ENCODE results near the gene RERE.

The RERE gene

DNA sequence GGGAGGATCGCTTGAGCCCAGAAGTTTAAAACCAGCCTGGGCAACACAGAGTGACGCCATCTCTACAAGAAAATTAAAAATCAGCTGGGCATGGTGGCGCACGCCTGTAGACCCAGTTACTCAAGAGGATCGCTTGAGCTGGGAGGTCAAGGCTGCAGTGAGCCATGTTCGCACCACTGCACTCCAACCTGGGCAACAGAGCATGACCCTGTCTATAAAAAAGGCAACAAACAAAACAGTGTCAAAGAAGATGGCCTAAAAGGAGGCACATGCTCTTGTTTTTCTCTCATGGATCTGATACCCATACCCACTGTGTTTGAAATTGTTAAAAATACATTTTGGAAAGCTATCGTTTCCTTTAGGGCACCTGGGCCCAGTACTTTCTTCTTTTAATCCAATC is 307.9 kb downstream of the RERE start:
- Histone ChIP-seq H3K4me3 (ENCODE audit: low read length) (peak overlapping the region; percentile 70), H3K4me1 (ENCODE audit: control insufficient read depth, low read length) (peaks cover 85% of the 10 kb centered on the region), H3K4me2 (ENCODE audit: low read length) (peak overlapping the region; percentile 98), H3K9me2 (replicated peaks; ENCODE audit: control insufficient read depth, low read length) (no peaks in the 10 kb centered on the region), H3K79me2 (ENCODE audit: control insufficient read depth, low read length) (peaks cover 57% of the 10 kb centered on the region), H4K20me1 (ENCODE audit: control insufficient read depth, insufficient read depth, low read depth, low read length) (no peaks in the 10 kb centered on the region), H3K9me3 (ENCODE audit: control insufficient read depth, insufficient read depth, low read length) (0 out of 2 replicates have a peak, but pooled peaks cover 3% of the 10 kb centered on the region), H3K27me3 (ENCODE audit: control insufficient read depth, low read length) (no peaks in the 10 kb centered on the region), H3K36me3 (ENCODE audit: control insufficient read depth, low read length) (peaks cover 27% of the 10 kb centered on the region), H3K27ac (ENCODE audit: low read depth, low read length) (peak overlapping the region; percentile 98), H3F3A (ENCODE audit: control insufficient read depth, insufficient read depth) (peaks cover 44% of the 10 kb centered on the region)
- no peak for TF ChIP-seq EZH2phosphoT487 (IDR thresholded peaks at IDR 0.05; ENCODE audit: borderline replicate concordance, low read length)
- TF ChIP-seq, protein P1, sequence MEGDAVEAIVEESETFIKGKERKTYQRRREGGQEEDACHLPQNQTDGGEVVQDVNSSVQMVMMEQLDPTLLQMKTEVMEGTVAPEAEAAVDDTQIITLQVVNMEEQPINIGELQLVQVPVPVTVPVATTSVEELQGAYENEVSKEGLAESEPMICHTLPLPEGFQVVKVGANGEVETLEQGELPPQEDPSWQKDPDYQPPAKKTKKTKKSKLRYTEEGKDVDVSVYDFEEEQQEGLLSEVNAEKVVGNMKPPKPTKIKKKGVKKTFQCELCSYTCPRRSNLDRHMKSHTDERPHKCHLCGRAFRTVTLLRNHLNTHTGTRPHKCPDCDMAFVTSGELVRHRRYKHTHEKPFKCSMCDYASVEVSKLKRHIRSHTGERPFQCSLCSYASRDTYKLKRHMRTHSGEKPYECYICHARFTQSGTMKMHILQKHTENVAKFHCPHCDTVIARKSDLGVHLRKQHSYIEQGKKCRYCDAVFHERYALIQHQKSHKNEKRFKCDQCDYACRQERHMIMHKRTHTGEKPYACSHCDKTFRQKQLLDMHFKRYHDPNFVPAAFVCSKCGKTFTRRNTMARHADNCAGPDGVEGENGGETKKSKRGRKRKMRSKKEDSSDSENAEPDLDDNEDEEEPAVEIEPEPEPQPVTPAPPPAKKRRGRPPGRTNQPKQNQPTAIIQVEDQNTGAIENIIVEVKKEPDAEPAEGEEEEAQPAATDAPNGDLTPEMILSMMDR (IDR thresholded peaks at IDR 0.05; ENCODE audit: low read depth, low read length, poor library complexity, severe bottlenecking), result no peak

GRCh38 chr1:8506995-8507615 is 310.3 kb downstream of the RERE start:
- Histone ChIP-seq H3K27ac (ENCODE audit: low read depth, low read length) (no peak overlapping the region), H3K4me2 (ENCODE audit: low read length) (no peak overlapping the region), H3F3A (ENCODE audit: control insufficient read depth, insufficient read depth) (peaks cover 34% of the 10 kb centered on the region), H3K79me2 (ENCODE audit: control insufficient read depth, low read length) (peaks cover 35% of the 10 kb centered on the region), H3K27me3 (ENCODE audit: control insufficient read depth, low read length) (no peaks in the 10 kb centered on the region), H3K36me3 (ENCODE audit: control insufficient read depth, low read length) (peaks cover 23% of the 10 kb centered on the region), H3K4me3 (ENCODE audit: low read length) (no peak overlapping the region), H3K9me2 (replicated peaks; ENCODE audit: control insufficient read depth, low read length) (no peaks in the 10 kb centered on the region), H3K9me3 (ENCODE audit: control insufficient read depth, insufficient read depth, low read length) (0 out of 2 replicates have a peak, but pooled peaks cover 3% of the 10 kb centered on the region), H4K20me1 (ENCODE audit: control insufficient read depth, insufficient read depth, low read depth, low read length) (no peaks in the 10 kb centered on the region), H3K4me1 (ENCODE audit: control insufficient read depth, low read length) (peaks cover 75% of the 10 kb centered on the region)
- no peak for TF ChIP-seq EZH2phosphoT487 (IDR thresholded peaks at IDR 0.05; ENCODE audit: borderline replicate concordance, low read length)
- TF ChIP-seq, protein P1 (IDR thresholded peaks at IDR 0.05; ENCODE audit: low read depth, low read length, poor library complexity, severe bottlenecking), result no peak

DNA sequence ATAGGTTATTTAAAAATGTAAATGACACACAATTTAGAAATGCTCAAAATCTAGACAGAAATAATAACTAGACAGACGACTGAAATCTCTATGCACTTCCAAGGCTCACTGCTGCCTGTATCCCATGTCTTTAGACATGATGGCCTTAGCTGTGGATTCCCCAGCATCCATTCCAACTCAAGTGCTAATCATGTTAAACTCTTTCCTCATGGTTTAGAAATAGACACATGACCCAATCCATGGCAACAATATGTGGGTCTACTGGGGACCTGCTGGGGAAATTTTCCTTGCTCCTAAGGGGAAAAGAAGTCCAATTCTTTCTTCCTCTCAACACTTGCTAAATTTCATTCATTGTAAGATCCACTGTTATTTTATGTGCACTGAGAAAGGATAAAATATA is 311.0 kb downstream of the RERE start:
- peaks cover 33% of the 10 kb centered on the region for H3K79me2 ChIP-seq (ENCODE audit: control insufficient read depth, low read length)
- H3F3A ChIP-seq (ENCODE audit: control insufficient read depth, insufficient read depth), result peaks cover 30% of the 10 kb centered on the region
- TF ChIP-seq EZH2phosphoT487 (IDR thresholded peaks at IDR 0.05; ENCODE audit: borderline replicate concordance, low read length), result no peak
- TF ChIP-seq, protein P1 (IDR thresholded peaks at IDR 0.05; ENCODE audit: low read depth, low read length, poor library complexity, severe bottlenecking), result no peak
- 0 out of 2 replicates have a peak, but pooled peaks cover 3% of the 10 kb centered on the region for H3K9me3 ChIP-seq (ENCODE audit: control insufficient read depth, insufficient read depth, low read length)
- no peaks in the 10 kb centered on the region for H3K9me2 ChIP-seq (replicated peaks; ENCODE audit: control insufficient read depth, low read length)
- no peak overlapping the region for H3K27ac ChIP-seq (ENCODE audit: low read depth, low read length)
- no peak overlapping the region for H3K4me3 ChIP-seq (ENCODE audit: low read length)
- H3K27me3 ChIP-seq (ENCODE audit: control insufficient read depth, low read length), result no peaks in the 10 kb centered on the region
- H3K36me3 ChIP-seq (ENCODE audit: control insufficient read depth, low read length), result peaks cover 23% of the 10 kb centered on the region
- H4K20me1 ChIP-seq (ENCODE audit: control insufficient read depth, insufficient read depth, low read depth, low read length), result no peaks in the 10 kb centered on the region
- peaks cover 70% of the 10 kb centered on the region for H3K4me1 ChIP-seq (ENCODE audit: control insufficient read depth, low read length)
- no peak overlapping the region for H3K4me2 ChIP-seq (ENCODE audit: low read length)
